ENCODE measurements around the gene SZRD1. TPM values are rescaled to one million over a fixed set of nuclear protein-coding genes. Genes with fewer than 3 reads are reported as not detected.

The SZRD1 gene
- total and polyA plus RNA-seq, 2 of the 8 experiments (the other 6 are each of a cell fraction or from before 2014, with no cell fraction given) = 97.8 to 108 TPM

- TF ChIP-seq CBX5 (IDR thresholded peaks at IDR 0.05; ENCODE audit: low read depth, low read length) (no peak), EP300 (IDR thresholded peaks at IDR 0.05; ENCODE audit: borderline replicate concordance in 1 of 2, low read depth in 2 of 2, low read length in 2 of 2) (no peak), SIX5 (IDR thresholded peaks at IDR 0.05; ENCODE audit: low read depth, low read length) (no peak), SAP30 (IDR thresholded peaks at IDR 0.05; ENCODE audit: insufficient read depth, insufficient replicate concordance, low read length) (no peak), POLR2AphosphoS5 (IDR thresholded peaks at IDR 0.05; ENCODE audit: low read depth, low read length) (no peak), CBX8 (IDR thresholded peaks at IDR 0.05; ENCODE audit: borderline replicate concordance, low read depth, low read length) (no peak), GABPA (IDR thresholded peaks at IDR 0.05; ENCODE audit: borderline replicate concordance, insufficient read depth, low read length) (no peak), GTF2F1 (IDR thresholded peaks at IDR 0.05; ENCODE audit: borderline replicate concordance, low read depth, low read length) (no peak), JUN (IDR thresholded peaks at IDR 0.05; ENCODE audit: low read depth, low read length) (no peak)
Measured at GRCh38 chr1:16434007-16434406, 67.0 kb downstream of the SZRD1 start (continued).

Measured in H1 (cell line).